ENCODE measurements around the gene SFSWAP. TPM values are rescaled to one million over a fixed set of nuclear protein-coding genes. Genes with fewer than 3 reads are reported as not detected.

The SFSWAP gene
- total RNA-seq, 4 donors from 2014 or later = 47.3 to 169 (median 75.6) TPM

- H3K27me3 ChIP-seq = no peaks in the 10 kb centered on the region
- no peak for DNase-seq
- no peak overlapping the region for H3K27ac ChIP-seq
- H3K36me3 ChIP-seq = peaks cover 0 to 90% (median 0%) of the 10 kb centered on the region in 3 donors
- no peak overlapping the region for H3K4me3 ChIP-seq
- no peak for TF ChIP-seq POLR2A (IDR thresholded peaks at IDR 0.05)
- TF ChIP-seq, protein P1, sequence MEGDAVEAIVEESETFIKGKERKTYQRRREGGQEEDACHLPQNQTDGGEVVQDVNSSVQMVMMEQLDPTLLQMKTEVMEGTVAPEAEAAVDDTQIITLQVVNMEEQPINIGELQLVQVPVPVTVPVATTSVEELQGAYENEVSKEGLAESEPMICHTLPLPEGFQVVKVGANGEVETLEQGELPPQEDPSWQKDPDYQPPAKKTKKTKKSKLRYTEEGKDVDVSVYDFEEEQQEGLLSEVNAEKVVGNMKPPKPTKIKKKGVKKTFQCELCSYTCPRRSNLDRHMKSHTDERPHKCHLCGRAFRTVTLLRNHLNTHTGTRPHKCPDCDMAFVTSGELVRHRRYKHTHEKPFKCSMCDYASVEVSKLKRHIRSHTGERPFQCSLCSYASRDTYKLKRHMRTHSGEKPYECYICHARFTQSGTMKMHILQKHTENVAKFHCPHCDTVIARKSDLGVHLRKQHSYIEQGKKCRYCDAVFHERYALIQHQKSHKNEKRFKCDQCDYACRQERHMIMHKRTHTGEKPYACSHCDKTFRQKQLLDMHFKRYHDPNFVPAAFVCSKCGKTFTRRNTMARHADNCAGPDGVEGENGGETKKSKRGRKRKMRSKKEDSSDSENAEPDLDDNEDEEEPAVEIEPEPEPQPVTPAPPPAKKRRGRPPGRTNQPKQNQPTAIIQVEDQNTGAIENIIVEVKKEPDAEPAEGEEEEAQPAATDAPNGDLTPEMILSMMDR (IDR thresholded peaks at IDR 0.05) = no peak
- no peaks in the 10 kb centered on the region for H3K4me1 ChIP-seq
- H3K9me3 ChIP-seq = no peaks in the 10 kb centered on the region
Observed at GRCh38 chr12:131728720-131729119, 17.8 kb downstream of the SFSWAP start.

- Histone ChIP-seq H3K9me3 (no peaks in the 10 kb centered on the region), H3K36me3 (peaks cover 0 to 97% (median 0%) of the 10 kb centered on the region in 3 donors), H3K4me3 (no peak overlapping the region), H3K27me3 (no peaks in the 10 kb centered on the region), H3K27ac (no peak overlapping the region), H3K4me1 (no peaks in the 10 kb centered on the region)
- TF ChIP-seq, protein P1 (IDR thresholded peaks at IDR 0.05) = no peak
- TF ChIP-seq POLR2A (IDR thresholded peaks at IDR 0.05) = no peak
- DNase-seq = no peak
Observed at GRCh38 chr12:131729254-131729955, 18.5 kb downstream of the SFSWAP start.

- Histone ChIP-seq H3K27ac (no peak overlapping the region), H3K4me3 (no peak overlapping the region), H3K27me3 (no peaks in the 10 kb centered on the region), H3K4me1 (no peaks in the 10 kb centered on the region), H3K9me3 (no peaks in the 10 kb centered on the region), H3K36me3 (peaks cover 0 to 88% (median 0%) of the 10 kb centered on the region in 3 donors)
- DNase-seq = no peak
- TF ChIP-seq POLR2A (IDR thresholded peaks at IDR 0.05) = no peak
- TF ChIP-seq, protein P1 (IDR thresholded peaks at IDR 0.05) = no peak
Observed at GRCh38 chr12:131732996-131733615, 22.2 kb downstream of the SFSWAP start.

DNA sequence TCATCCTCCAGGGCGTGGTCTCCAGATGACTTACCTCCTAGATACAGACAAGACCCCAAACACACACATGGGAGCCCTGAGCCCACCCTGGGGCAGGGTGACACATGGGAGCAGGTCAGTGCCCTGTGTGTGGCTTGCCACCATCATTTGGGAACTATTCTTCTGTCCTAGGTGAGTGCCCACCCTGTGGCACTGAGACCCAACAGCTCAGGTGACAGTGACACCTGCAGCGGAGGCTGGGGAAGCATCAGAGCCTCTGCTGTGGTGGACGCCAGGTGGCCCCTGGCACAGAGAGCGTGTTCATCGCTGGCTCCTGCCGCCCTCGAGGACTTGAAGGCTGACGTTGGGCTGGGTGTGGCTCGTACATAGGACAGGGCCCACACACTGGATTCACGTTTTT is 23.0 kb downstream of the SFSWAP start:
- H3K4me3 ChIP-seq = no peak overlapping the region
- H3K9me3 ChIP-seq = no peaks in the 10 kb centered on the region
- no peak for TF ChIP-seq POLR2A (IDR thresholded peaks at IDR 0.05)
- TF ChIP-seq, protein P1 (IDR thresholded peaks at IDR 0.05) = no peak
- no peak overlapping the region for H3K27ac ChIP-seq
- no peak for DNase-seq
- H3K36me3 ChIP-seq = peaks cover 0 to 81% (median 0%) of the 10 kb centered on the region in 3 donors
- H3K4me1 ChIP-seq = no peaks in the 10 kb centered on the region
- H3K27me3 ChIP-seq = no peaks in the 10 kb centered on the region

DNA sequence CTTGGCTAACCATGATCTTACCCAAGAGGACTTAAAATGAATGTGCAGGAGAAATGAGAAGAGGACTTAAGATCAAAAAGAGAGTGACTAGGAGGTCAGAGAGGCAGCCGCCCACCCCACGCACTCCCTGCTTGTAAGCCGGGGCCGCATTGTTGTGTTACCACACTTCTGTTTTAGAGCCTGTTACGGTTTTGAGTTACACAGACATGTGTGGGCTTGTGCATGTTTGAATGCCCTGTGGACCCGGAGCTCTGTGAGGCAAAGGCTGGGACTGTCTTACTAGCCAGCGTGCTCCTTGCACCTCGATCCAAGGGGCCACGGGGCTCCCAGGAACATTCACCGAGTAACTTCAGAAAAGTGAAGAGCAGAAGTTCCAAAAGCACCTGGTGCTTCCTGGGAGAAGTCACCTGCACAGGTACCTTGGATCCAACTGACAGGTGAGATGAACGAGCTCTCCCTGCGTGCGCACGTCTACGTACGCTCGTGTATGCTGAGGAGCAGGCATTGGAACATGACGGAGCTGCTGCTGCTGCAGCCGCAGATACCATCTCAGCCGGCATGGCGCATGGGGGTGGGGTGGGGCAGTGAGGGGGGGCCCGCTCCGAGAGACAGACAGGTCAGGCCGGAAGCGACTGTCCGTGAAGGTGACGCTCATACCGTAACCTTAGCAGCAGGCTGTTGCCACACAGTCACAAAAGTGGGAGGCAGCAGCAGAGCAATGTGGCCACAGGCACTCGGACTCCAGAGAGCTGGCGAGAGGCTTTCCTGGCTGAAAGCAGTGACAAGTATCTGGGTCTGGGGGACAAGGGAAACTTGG is 23.7 kb downstream of the SFSWAP start:
- no peak overlapping the region for H3K4me3 ChIP-seq
- H3K27ac ChIP-seq = no peak overlapping the region
- TF ChIP-seq, protein P1 (IDR thresholded peaks at IDR 0.05) = no peak
- TF ChIP-seq POLR2A (IDR thresholded peaks at IDR 0.05) = no peak
- H3K36me3 ChIP-seq = peaks cover 0 to 78% (median 0%) of the 10 kb centered on the region in 3 donors
- no peaks in the 10 kb centered on the region for H3K9me3 ChIP-seq
- no peaks in the 10 kb centered on the region for H3K27me3 ChIP-seq
- no peak for DNase-seq
- no peaks in the 10 kb centered on the region for H3K4me1 ChIP-seq
